ENCODE measurements around the gene AMACR.

AMACR gene

DNA sequence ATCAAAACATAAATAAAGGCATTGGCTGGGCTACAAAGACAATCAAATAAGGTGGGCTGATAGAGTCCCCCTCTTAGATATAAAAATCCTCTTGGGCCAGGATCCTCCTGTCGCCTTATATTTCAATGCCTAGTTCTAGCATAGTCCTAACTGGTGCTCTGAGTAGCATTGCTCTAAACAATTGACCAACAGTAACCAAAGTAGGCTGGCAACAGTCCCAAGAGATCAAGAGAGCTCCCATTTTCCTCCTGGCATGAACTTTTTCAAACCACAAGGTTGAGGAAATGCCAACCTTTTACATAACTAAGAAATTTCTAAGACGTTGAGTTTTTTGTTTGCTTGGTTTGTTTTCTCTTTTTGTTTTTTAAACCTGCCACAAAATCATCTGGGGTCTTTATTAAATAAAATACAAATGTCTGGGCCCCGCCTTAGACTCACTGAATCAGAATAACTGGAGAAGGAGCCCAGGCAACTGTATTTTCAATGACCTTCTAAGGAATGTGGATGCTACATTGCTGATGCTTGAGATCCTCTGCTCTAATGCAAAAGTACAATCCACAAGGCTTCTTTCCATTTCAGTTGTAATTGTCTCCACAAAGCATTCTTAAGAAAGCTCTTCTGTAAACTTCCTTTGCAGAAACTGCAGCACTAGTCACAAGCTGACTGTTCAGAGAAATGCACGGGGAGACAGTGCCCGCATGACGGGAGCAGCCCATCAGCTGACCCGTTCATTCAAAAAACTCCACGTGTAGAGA, 26.3 kb downstream of the AMACR start:
- in situ Hi-C loops (cut with MboI; ENCODE audit: low sequenced_read_pairs, unreplicated experiment) = no loop called here
- TF ChIP-seq CTCF (IDR thresholded peaks at IDR 0.05; ENCODE audit: borderline replicate concordance, control extremely low read depth, extremely low read depth, insufficient read depth, missing control alignments) = no peak

GRCh38 chr5:33980030-33980429, 27.8 kb downstream of the AMACR start:
- TF ChIP-seq CTCF (IDR thresholded peaks at IDR 0.05; ENCODE audit: borderline replicate concordance, control extremely low read depth, extremely low read depth, insufficient read depth, missing control alignments) = no peak
- no peak for DNase-seq (ENCODE audit: low spot score)
- in situ Hi-C loops (cut with MboI; ENCODE audit: low sequenced_read_pairs, unreplicated experiment) = no loop called here

More for the DNA sequence above, 26.3 kb downstream of the AMACR start:
- DNase-seq (ENCODE audit: low spot score) = no peak

- in situ Hi-C loops (cut with MboI; ENCODE audit: low sequenced_read_pairs, unreplicated experiment) = no loop called here
- no peak for DNase-seq (ENCODE audit: low spot score)
- no peak for TF ChIP-seq CTCF (IDR thresholded peaks at IDR 0.05; ENCODE audit: borderline replicate concordance, control extremely low read depth, extremely low read depth, insufficient read depth, missing control alignments)
These were observed 29.5 kb downstream of the AMACR start for GRCh38 chr5:33978306-33978705.

DNA sequence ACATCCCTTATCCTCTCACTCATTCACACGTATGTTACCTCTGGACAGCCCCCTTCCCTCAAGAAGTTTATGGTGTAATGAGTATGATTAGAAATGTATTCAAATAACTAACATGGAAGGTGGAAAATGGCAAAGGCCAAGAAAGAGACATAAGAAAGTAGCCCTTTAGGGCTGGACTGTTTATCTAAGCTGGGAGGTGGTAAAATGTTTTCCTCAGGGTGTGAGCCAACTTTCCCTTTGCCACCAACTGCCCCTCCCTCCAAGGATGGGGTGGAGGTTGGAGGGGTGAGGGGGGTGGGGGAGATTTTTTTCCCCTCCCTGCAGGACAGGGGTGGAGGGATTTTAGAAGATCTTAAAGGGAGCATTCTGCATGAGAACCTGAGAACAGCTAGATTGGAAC, 31.5 kb downstream of the AMACR start:
- in situ Hi-C loops (cut with MboI; ENCODE audit: low sequenced_read_pairs, unreplicated experiment) = no loop called here
- no peak for DNase-seq (ENCODE audit: low spot score)
- TF ChIP-seq CTCF (IDR thresholded peaks at IDR 0.05; ENCODE audit: borderline replicate concordance, control extremely low read depth, extremely low read depth, insufficient read depth, missing control alignments) = no peak

GRCh38 chr5:33975852-33976251, 32.0 kb downstream of the AMACR start:
- no peak for DNase-seq (ENCODE audit: low spot score)
- no peak for TF ChIP-seq CTCF (IDR thresholded peaks at IDR 0.05; ENCODE audit: borderline replicate concordance, control extremely low read depth, extremely low read depth, insufficient read depth, missing control alignments)
- in situ Hi-C loops (cut with MboI; ENCODE audit: low sequenced_read_pairs, unreplicated experiment) = no loop called here

- peak; percentile 49 for DNase-seq (ENCODE audit: low spot score)
- no peak for TF ChIP-seq CTCF (IDR thresholded peaks at IDR 0.05; ENCODE audit: borderline replicate concordance, control extremely low read depth, extremely low read depth, insufficient read depth, missing control alignments)
- in situ Hi-C loops (cut with MboI; ENCODE audit: low sequenced_read_pairs, unreplicated experiment) = no loop called here
These were observed 34.6 kb downstream of the AMACR start for GRCh38 chr5:33973271-33973670.
